HG02885 (cell line): Measurements from ENCODE around the gene MAP4K2.
A peak's percentile ranks its signal among the peaks of the same experiment; 100 is the strongest.

ENCODE experiments used
- ATAC-seq: cut with Tn5 transposase; IDR thresholded peaks from one replicate; pipeline ENCODE4 v1.9.1; 2021; ENCODE audit warnings: mild to moderate bottlenecking; ENCODE audit not compliant: unreplicated experiment, poor library complexity

MAP4K2 gene

GRCh38 chr11:64794526-64794925, 8.5 kb downstream of the MAP4K2 start:
- ATAC-seq = no peak

GRCh38 chr11:64793271-64794160, 9.5 kb downstream of the MAP4K2 start:
- no peak for ATAC-seq

- no peak for ATAC-seq
Measured at GRCh38 chr11:64792482-64792881, 10.5 kb downstream of the MAP4K2 start.

- ATAC-seq = no peak
Measured at GRCh38 chr11:64791781-64792291, 11.2 kb downstream of the MAP4K2 start.

- ATAC-seq = no peak
Measured at GRCh38 chr11:64790205-64791095, 12.6 kb downstream of the MAP4K2 start.

GRCh38 chr11:64789331-64790204, 13.4 kb downstream of the MAP4K2 start:
- ATAC-seq = no peak

GRCh38 chr11:64788321-64789215, 14.4 kb downstream of the MAP4K2 start:
- ATAC-seq = no peak

GRCh38 chr11:64787526-64788320, 15.3 kb downstream of the MAP4K2 start:
- ATAC-seq = no peak

GRCh38 chr11:64786308-64786707, 16.7 kb downstream of the MAP4K2 start:
- ATAC-seq = no peak

GRCh38 chr11:64784813-64785581, 18.0 kb downstream of the MAP4K2 start:
- ATAC-seq = no peak

GRCh38 chr11:64778473-64779298, 24.3 kb downstream of the MAP4K2 start, which contains the start of gene SF1:
TSS of gene SF1 (minus strand) at chr11:64778542. CDS start at chr11:64778392, 150 bp downstream.
- ATAC-seq = peak; percentile 79

GRCh38 chr11:64778223-64778472, 24.9 kb downstream of the MAP4K2 start:
- ATAC-seq = peak; percentile 19

GRCh38 chr11:64777449-64778222, 25.4 kb downstream of the MAP4K2 start:
- peak; percentile 29 for ATAC-seq

- ATAC-seq = no peak
Measured at GRCh38 chr11:64776875-64777274, 26.1 kb downstream of the MAP4K2 start.

GRCh38 chr11:64776425-64776824, 26.6 kb downstream of the MAP4K2 start:
- ATAC-seq = no peak

GRCh38 chr11:64774144-64774543, 28.9 kb downstream of the MAP4K2 start:
- ATAC-seq = no peak
